ENCODE measurements around the gene NFIC. TPM values are rescaled to one million over a fixed set of nuclear protein-coding genes. Genes with fewer than 3 reads are reported as not detected.

The NFIC gene
- total and polyA plus RNA-seq, 2 of the 4 experiments (the other 2 are of a cell fraction) = 21.9 to 32.1 TPM

GRCh38 chr19:3500429-3501101 lies 134.2 kb downstream of the NFIC start, which contains the start of gene DOHH (continued):
- no peak for TF ChIP-seq SMC3 (IDR thresholded peaks at IDR 0.05; ENCODE audit: low read depth, low read length)

- H4K91ac ChIP-seq (ENCODE audit: insufficient read depth, low read depth, low read length) = no peak overlapping the region
- no CpG with 5 or more reads among the region's 3 CpGs for WGBS, 2 experiments (ENCODE audit: extremely low coverage in 2 of 2, insufficient read length in 1 of 2)
- no peak overlapping the region for H2BK5ac ChIP-seq (ENCODE audit: low read depth, low read length, poor library complexity, severe bottlenecking)
- no peak overlapping the region for H3K18ac ChIP-seq (ENCODE audit: low read depth, low read length)
- in situ Hi-C loops (cut with MboI; ENCODE audit: low sequenced_read_pairs) (no loop called here), intact Hi-C loops (cut with micrococcal nuclease) (no loop called here), dilution Hi-C loops (cut with HindIII; ENCODE audit: low sequenced_read_pairs, unreplicated experiment) (no loop called here)
- no TSS peak for BruUV-seq (replicated peaks)
- no peak overlapping the region for H2BK120ac ChIP-seq (ENCODE audit: low read depth, low read length)
- no peak overlapping the region for H2BK20ac ChIP-seq (ENCODE audit: low read depth, low read length)
- H3K27ac ChIP-seq (ENCODE audit: insufficient read depth, low read length) = no peak overlapping the region
- DNase-seq (no peak), ATAC-seq (ENCODE audit: low read depth) (no peak)
- H3K4me1 ChIP-seq (ENCODE audit: control insufficient read depth, insufficient read depth, low read length) = no peaks in the 10 kb centered on the region
- no peaks in the 10 kb centered on the region for H4K20me1 ChIP-seq (ENCODE audit: insufficient read depth, low read length)
- H3K14ac ChIP-seq (replicated peaks; ENCODE audit: low read depth, low read length) = no peak overlapping the region
- peaks cover 5% of the 10 kb centered on the region for H3K36me3 ChIP-seq (ENCODE audit: control insufficient read depth, insufficient read depth, low read length)
- ChIA-PET POLR2A (ENCODE audit: unreplicated experiment) (interaction anchor here (0.7 kb wide), 1 partner anchor 43 kb away, joined by 3 read pairs; no protein-coding TSS in a partner anchor), CTCF (interaction anchor here (0.7 kb wide), 1 partner anchor 46 kb away, joined by 4 read pairs; no protein-coding TSS in a partner anchor)
- H2BK15ac ChIP-seq (ENCODE audit: low read depth, low read length) = no peak overlapping the region
- no peak overlapping the region for H3K23ac ChIP-seq (ENCODE audit: low read depth, low read length)
- no peak overlapping the region for H4K8ac ChIP-seq (ENCODE audit: low read depth in 2 of 2, low read length in 2 of 2)
- H3K27me3 ChIP-seq (ENCODE audit: control insufficient read depth, insufficient read depth, low read length) = no peaks in the 10 kb centered on the region
- H2AFZ ChIP-seq (replicated peaks; ENCODE audit: low read length, poor library complexity) = no peak overlapping the region
- no peak overlapping the region for H2AK5ac ChIP-seq (ENCODE audit: low read depth, low read length)
- H3K4ac ChIP-seq (ENCODE audit: low read depth, low read length) = no peak overlapping the region
- H3K56ac ChIP-seq (ENCODE audit: extremely low read depth, insufficient read depth, low read length) = no peak overlapping the region
- peaks cover 9% of the 10 kb centered on the region; the same call in 1 of the 2 replicates for H3K9me1 ChIP-seq (ENCODE audit: insufficient read depth, low read length)
- no peak overlapping the region for H3K9ac ChIP-seq (ENCODE audit: low read depth, low read length)
- H4K5ac ChIP-seq (ENCODE audit: low read depth, low read length) = no peak overlapping the region
- H2AK9ac ChIP-seq (replicated peaks; ENCODE audit: low read depth, low read length, poor library complexity) = no peak overlapping the region
- no peak overlapping the region for H3K4me2 ChIP-seq (ENCODE audit: low read depth, low read length)
- peaks cover 8 to 46% of the 10 kb centered on the region in 2 experiments; a peak in 3 of 4 replicates for H3K79me1 ChIP-seq (ENCODE audit: low read depth in 1 of 2, low read length in 2 of 2)
- TF ChIP-seq MAZ (IDR thresholded peaks at IDR 0.05; ENCODE audit: borderline replicate concordance, low read depth, low read length) = no peak
- TF ChIP-seq CEBPB (IDR thresholded peaks at IDR 0.05; ENCODE audit: low read depth, low read length) = no peak
- TF ChIP-seq MXI1 (IDR thresholded peaks at IDR 0.05; ENCODE audit: borderline replicate concordance, low read depth, low read length) = no peak
- TF ChIP-seq RAD21 (IDR thresholded peaks at IDR 0.05; ENCODE audit: low read length) = no peak
- no peak for TF ChIP-seq SMC3 (IDR thresholded peaks at IDR 0.05; ENCODE audit: low read depth, low read length)
- no peak for TF ChIP-seq RFX5 (IDR thresholded peaks at IDR 0.05; ENCODE audit: low read depth, low read length)
- TF ChIP-seq MAFK (IDR thresholded peaks at IDR 0.05; ENCODE audit: low read depth, low read length) = no peak
- no peak for TF ChIP-seq NFE2L2 (IDR thresholded peaks at IDR 0.05; ENCODE audit: low read depth, low read length)
- no peak for TF ChIP-seq RCOR1 (IDR thresholded peaks at IDR 0.05; ENCODE audit: insufficient replicate concordance, low read length)
- no peak for TF ChIP-seq CTCF (conservative IDR thresholded peaks at IDR 0.05; ENCODE audit: low read depth, low read length)
- TF ChIP-seq FOS (IDR thresholded peaks at IDR 0.05; ENCODE audit: low read depth, low read length) = no peak
- no peak for TF ChIP-seq USF2 (IDR thresholded peaks at IDR 0.05; ENCODE audit: low read depth, low read length)
- no peaks in the 10 kb centered on the region for H3K9me3 ChIP-seq (ENCODE audit: control insufficient read depth, insufficient read depth, low read length)
- H3K4me3 ChIP-seq (ENCODE audit: insufficient read depth, low read depth, low read length) = no peak overlapping the region
These were observed 135.4 kb downstream of the NFIC start for GRCh38 chr19:3501780-3502179.
